IMR-90 (cell line): ENCODE data around the gene NSD2. TPM values are rescaled to one million over a fixed set of nuclear protein-coding genes. Genes with fewer than 3 reads are reported as not detected.
A peak's percentile ranks its signal among the peaks of the same experiment; 100 is the strongest.

Experiments
- ATAC-seq: fragments of 200-7000 bp; cut with Tn5 transposase; 2 replicates; pipeline ENCODE4 v1.9.1; 2020; ENCODE audit warnings: low read depth, mild to moderate bottlenecking, moderate library complexity
- BruUV-seq: library from RNA; stranded (reverse); fragments of 400-500 nt; replicated peaks from 2 replicates; lab custom pipeline; 2021; lab: Mats Ljungman, UMichigan
- CTCF ChIA-PET: fragments of 300-600 bp; formaldehyde crosslinking; extraction: SDS; loops from one replicate; lab custom pipeline; 2021; ENCODE audit warnings: antibody characterized with exemption; lab: Yijun Ruan, JAX
- POLR2A ChIA-PET: fragments of 300-600 bp; sonication (Branson Sonifier 250); formaldehyde crosslinking; loops from one replicate; lab custom pipeline; 2022; ENCODE audit warnings: antibody characterized with exemption; ENCODE audit not compliant: unreplicated experiment; lab: Charles Lee
- DNase-seq: peaks from one replicate; pipeline ENCODE4 v3.0.0; 2013
- H2AFZ ChIP-seq: replicated peaks from 2 replicates; pipeline ENCODE3; 2013; ENCODE audit warnings: low read length, mild to moderate bottlenecking; ENCODE audit not compliant: poor library complexity
- H2AK5ac ChIP-seq: 2 replicates; pipeline ENCODE4 v1.6.1; 2013; ENCODE audit warnings: low read depth, low read length, inconsistent platforms
- H2AK9ac ChIP-seq: replicated peaks from 2 replicates; pipeline ENCODE3; 2013; ENCODE audit warnings: mild to moderate bottlenecking, low read depth, low read length, moderate library complexity; ENCODE audit not compliant: poor library complexity
- H2BK120ac ChIP-seq: 2 replicates; pipeline ENCODE4 v1.6.1; 2013; ENCODE audit warnings: low read depth, low read length, inconsistent platforms
- H2BK15ac ChIP-seq: 3 replicates; pipeline ENCODE4 v1.6.1; 2013; ENCODE audit warnings: low read depth, low read length, inconsistent platforms
- H2BK20ac ChIP-seq: 2 replicates; pipeline ENCODE4 v1.6.1; 2013; ENCODE audit warnings: low read depth, mild to moderate bottlenecking, inconsistent platforms, low read length, moderate library complexity
- H2BK5ac ChIP-seq: 2 replicates; pipeline ENCODE4 v1.6.1; 2013; ENCODE audit warnings: mild to moderate bottlenecking, low read depth, low read length, inconsistent platforms; ENCODE audit not compliant: poor library complexity, severe bottlenecking
- H3K14ac ChIP-seq: replicated peaks from 2 replicates; pipeline ENCODE4 v1.6.1; 2013; ENCODE audit warnings: low read depth, low read length, inconsistent platforms
- H3K18ac ChIP-seq: 2 replicates; pipeline ENCODE4 v1.6.1; 2013; ENCODE audit warnings: low read depth, low read length, control low read depth
- H3K23ac ChIP-seq: 2 replicates; pipeline ENCODE4 v1.6.1; 2013; ENCODE audit warnings: low read depth, low read length, inconsistent platforms
- H3K27ac ChIP-seq: 2 replicates; pipeline ENCODE4 v1.5.1; 2013; ENCODE audit warnings: mild to moderate bottlenecking, control low read depth, low read length; ENCODE audit not compliant: insufficient read depth
- H3K27me3 ChIP-seq: 2 replicates; pipeline ENCODE4 v1.6.1; 2013; ENCODE audit warnings: low read length; ENCODE audit not compliant: control insufficient read depth, insufficient read depth
- H3K36me3 ChIP-seq: 2 replicates; pipeline ENCODE4 v1.6.1; 2013; ENCODE audit warnings: low read length, mixed read lengths; ENCODE audit not compliant: control insufficient read depth, insufficient read depth
- H3K4ac ChIP-seq: 2 replicates; pipeline ENCODE4 v1.6.1; 2013; ENCODE audit warnings: low read depth, low read length, inconsistent platforms
- H3K4me1 ChIP-seq: 2 replicates; pipeline ENCODE4 v1.6.1; 2013; ENCODE audit warnings: low read length, mixed read lengths; ENCODE audit not compliant: control insufficient read depth, insufficient read depth
- H3K4me2 ChIP-seq: 2 replicates; pipeline ENCODE4 v1.6.1; 2013; ENCODE audit warnings: low read depth, mild to moderate bottlenecking, control low read depth, low read length, moderate library complexity
- H3K4me3 ChIP-seq: 2 replicates; pipeline ENCODE4 v1.5.1; 2013; ENCODE audit warnings: low read depth, mild to moderate bottlenecking, control low read depth, low read length, moderate library complexity; ENCODE audit not compliant: insufficient read depth
- H3K56ac ChIP-seq: 2 replicates; pipeline ENCODE4 v1.6.1; 2013; ENCODE audit warnings: low read length, inconsistent platforms; ENCODE audit not compliant: insufficient read depth; ENCODE audit errors: extremely low read depth
- H3K79me1 ChIP-seq, 2 experiments: 2 replicates each; pipeline ENCODE4 v1.6.1; 2013; ENCODE audit warnings: low read length in 2 of 2, inconsistent platforms in 1 of 2, low read depth in 1 of 2
- H3K9ac ChIP-seq: 2 replicates; pipeline ENCODE4 v1.6.1; 2013; ENCODE audit warnings: low read depth, low read length, control low read depth
- H3K9me1 ChIP-seq: 2 replicates; pipeline ENCODE4 v1.6.1; 2013; ENCODE audit warnings: low read length, inconsistent platforms; ENCODE audit not compliant: insufficient read depth
- H3K9me3 ChIP-seq: 2 replicates; pipeline ENCODE4 v1.6.1; 2013; ENCODE audit warnings: low read length; ENCODE audit not compliant: control insufficient read depth, insufficient read depth
- H4K20me1 ChIP-seq: 2 replicates; pipeline ENCODE4 v1.6.1; 2013; ENCODE audit warnings: low read length, inconsistent platforms; ENCODE audit not compliant: insufficient read depth
- H4K5ac ChIP-seq: 2 replicates; pipeline ENCODE4 v1.6.1; 2013; ENCODE audit warnings: mild to moderate bottlenecking, low read depth, low read length, control low read depth
- H4K8ac ChIP-seq, 2 experiments: 2 replicates each; pipeline ENCODE4 v1.6.1; 2013; ENCODE audit warnings: low read depth in 2 of 2, low read length in 2 of 2, control low read depth in 1 of 2, inconsistent platforms in 1 of 2
- H4K91ac ChIP-seq: 2 replicates; pipeline ENCODE4 v1.6.1; 2013; ENCODE audit warnings: low read depth, low read length, inconsistent platforms; ENCODE audit not compliant: insufficient read depth
- BHLHE40 ChIP-seq: fragments of 150-350 bp; IDR thresholded peaks from 2 replicates; pipeline ENCODE4 v1.6.1; 2016; ENCODE audit warnings: mild to moderate bottlenecking, low read depth, low read length
- CEBPB ChIP-seq: IDR thresholded peaks from 2 replicates; pipeline ENCODE4 v1.6.1; 2012; ENCODE audit warnings: low read depth, low read length, improper control_type of control experiment
- CHD1 ChIP-seq: IDR thresholded peaks from 2 replicates; pipeline ENCODE4 v1.6.1; 2012; ENCODE audit warnings: low read depth, low read length, improper control_type of control experiment
- CTCF ChIP-seq: conservative IDR thresholded peaks from 2 replicates; pipeline ENCODE4 v1.5.1; 2012; ENCODE audit warnings: mild to moderate bottlenecking, low read depth, low read length, improper control_type of control experiment
- ELK1 ChIP-seq: fragments of 150-350 bp; IDR thresholded peaks from 2 replicates; pipeline ENCODE4 v1.6.1; 2016; ENCODE audit warnings: low read depth, mild to moderate bottlenecking, low read length, moderate library complexity, borderline replicate concordance
- FOS ChIP-seq: fragments of 150-350 bp; IDR thresholded peaks from 2 replicates; pipeline ENCODE4 v1.6.1; 2016; ENCODE audit warnings: low read depth, low read length
- MAFK ChIP-seq: IDR thresholded peaks from 2 replicates; pipeline ENCODE4 v1.6.1; 2012; ENCODE audit warnings: low read depth, low read length, improper control_type of control experiment
- MAZ ChIP-seq: IDR thresholded peaks from 2 replicates; pipeline ENCODE4 v1.6.1; 2012; ENCODE audit warnings: low read depth, mild to moderate bottlenecking, low read length, improper control_type of control experiment, moderate library complexity, borderline replicate concordance
- MXI1 ChIP-seq: IDR thresholded peaks from 2 replicates; pipeline ENCODE4 v1.6.1; 2012; ENCODE audit warnings: low read depth, mild to moderate bottlenecking, low read length, moderate library complexity, borderline replicate concordance
- NFE2L2 ChIP-seq: fragments of 150-350 bp; IDR thresholded peaks from 2 replicates; pipeline ENCODE4 v1.6.1; 2016; ENCODE audit warnings: low read depth, mild to moderate bottlenecking, low read length
- POLR2A ChIP-seq: IDR thresholded peaks from 2 replicates; pipeline ENCODE4 v1.6.1; 2012; ENCODE audit warnings: mild to moderate bottlenecking, low read depth, low read length
- RAD21 ChIP-seq: IDR thresholded peaks from 2 replicates; pipeline ENCODE4 v1.6.1; 2012; ENCODE audit warnings: low read length, improper control_type of control experiment
- RCOR1 ChIP-seq: IDR thresholded peaks from 2 replicates; pipeline ENCODE4 v1.6.1; 2012; ENCODE audit warnings: mild to moderate bottlenecking, low read length, improper control_type of control experiment; ENCODE audit not compliant: insufficient replicate concordance
- RFX5 ChIP-seq: IDR thresholded peaks from 2 replicates; pipeline ENCODE4 v1.8.0; 2012; ENCODE audit warnings: low read depth, mild to moderate bottlenecking, low read length, moderate library complexity
- SMC3 ChIP-seq: fragments of 150-350 bp; IDR thresholded peaks from 2 replicates; pipeline ENCODE4 v1.6.1; 2016; ENCODE audit warnings: low read depth, mild to moderate bottlenecking, antibody characterized with exemption, low read length, moderate library complexity
- USF2 ChIP-seq: fragments of 150-350 bp; IDR thresholded peaks from 2 replicates; pipeline ENCODE4 v1.6.1; 2017; ENCODE audit warnings: mild to moderate bottlenecking, antibody characterized with exemption, low read length, low read depth
- WGBS, 2 experiments: methylation state at CpG; one replicate each; pipeline versions ENCODE4 v1.1.5 to v1.1.7; 2013; ENCODE audit warnings: missing lambda C conversion rate in 2 of 2; ENCODE audit not compliant: insufficient read length in 1 of 2; ENCODE audit errors: extremely low coverage in 2 of 2; 5-methylcytosine and 5-hydroxymethylcytosine counted together
- dilution Hi-C: fragments of 300-500 bp; cut with HindIII; formaldehyde crosslinking; loops from one replicate; pipeline ENCODE4 v1.14.3; 2018; ENCODE audit warnings: low sequenced_read_pairs; ENCODE audit not compliant: unreplicated experiment
- in situ Hi-C: fragments of 300-500 bp; cut with MboI; formaldehyde crosslinking; loops from 3 replicates; pipeline ENCODE4 v1.14.3; 2019; ENCODE audit warnings: low sequenced_read_pairs, inconsistent platforms, mixed read lengths
- intact Hi-C: fragments of 100-400 bp; cut with micrococcal nuclease; formaldehyde crosslinking; loops from 2 replicates; pipeline ENCODE4 v1.10.0; 2022
- polyA plus RNA-seq, 3 experiments: library from polyadenylated mRNA; depleted of rRNA; stranded (reverse); fragments of >200 nt; gene quantifications; 2 replicates each; pipeline ENCODE4 v1.2.3, GENCODE V29; 2012; ENCODE audit warnings: low replicate concordance in 1 of 3
- total RNA-seq: library from RNA; depleted of rRNA; stranded (reverse); fragments of >200 nt; gene quantifications from 2 replicates; pipeline ENCODE4 v1.2.3, GENCODE V29; 2012

NSD2 gene
- total and polyA plus RNA-seq, 2 of the 4 experiments (the other 2 are of a cell fraction), result 35.9 to 68.1 TPM

- Histone ChIP-seq H3K14ac (no peak overlapping the region), H3K9me3 (no peaks in the 10 kb centered on the region), H4K91ac (no peak overlapping the region), H3K79me1 (peaks cover 4 to 12% of the 10 kb centered on the region in 2 experiments; a peak in 3 of 4 replicates), H3K36me3 (peaks cover 67% of the 10 kb centered on the region), H4K20me1 (peaks cover 10% of the 10 kb centered on the region), H3K23ac (no peak overlapping the region), H4K8ac (no peak overlapping the region), H4K5ac (no peak overlapping the region), H3K9ac (no peak overlapping the region), H3K9me1 (peaks cover 8% of the 10 kb centered on the region), H3K4me2 (no peak overlapping the region), H2BK15ac (no peak overlapping the region), H2AK5ac (no peak overlapping the region), H2BK120ac (no peak overlapping the region), H3K27me3 (no peaks in the 10 kb centered on the region), H2BK5ac (no peak overlapping the region), H2BK20ac (no peak overlapping the region), H3K4me1 (no peaks in the 10 kb centered on the region), H3K27ac (no peak overlapping the region), H3K4me3 (no peak overlapping the region), H3K56ac (no peak overlapping the region), H3K18ac (no peak overlapping the region), H2AFZ (no peak overlapping the region), H2AK9ac (peak overlapping the region; percentile 85), H3K4ac (no peak overlapping the region)
- in situ Hi-C loops, result no loop called here
- 96% methylated on average over 17 of the region's 19 CpGs; no CpG with 5 or more reads in 1 of the 2 experiments for WGBS, 2 experiments
- DNase-seq (no peak), ATAC-seq (no peak)
- intact Hi-C loops, result no loop called here
- TF ChIP-seq RFX5 (no peak), RAD21 (no peak), MXI1 (no peak), MAFK (no peak), ELK1 (no peak), CEBPB (no peak), SMC3 (no peak), USF2 (no peak), CHD1 (no peak), FOS (no peak), BHLHE40 (no peak), CTCF (no peak), POLR2A (no peak), MAZ (no peak), RCOR1 (no peak), NFE2L2 (no peak)
- BruUV-seq, result no TSS peak
- ChIA-PET CTCF (no interaction called here), POLR2A (interaction anchor here (0.7 kb wide), 1 partner anchor 417 kb away, joined by 6 read pairs; no protein-coding TSS in a partner anchor)
- dilution Hi-C loops, result no loop called here
These were observed 116.1 kb downstream of the NSD2 start for GRCh38 chr4:1987296-1987695.
